Keratinocyte (primary cell): ENCODE results near the gene CTNNA3. TPM values are rescaled to one million over a fixed set of nuclear protein-coding genes. Genes with fewer than 3 reads are reported as not detected.
"Not testable (repeated sequence)": the region's sequence is repeated elsewhere in the genome, so short reads cannot be mapped to it uniquely, and the experiment has no call there.

ENCODE experiments used
- DNase-seq: peaks from one replicate; pipeline ENCODE4 v3.0.0-alpha.2; 2011; ENCODE audit warnings: low read depth, missing footprints, low spot score
- FAIRE-seq: peaks from 2 replicates; lab custom pipeline; 2011; peaks lifted over from hg19 to GRCh38; lab: Jason Lieb, UNC
- H2AFZ ChIP-seq: 2 replicates; pipeline ENCODE4 v1.6.0; 2012; ENCODE audit warnings: low read length, control low read depth, inconsistent platforms; ENCODE audit not compliant: control insufficient read depth
- H3K27ac ChIP-seq: 2 replicates; pipeline ENCODE4 v1.5.1; 2011; ENCODE audit warnings: low read length; ENCODE audit not compliant: control insufficient read depth, insufficient read depth
- H3K27me3 ChIP-seq: 3 replicates; pipeline ENCODE4 v1.6.0; 2011; ENCODE audit warnings: low read length; ENCODE audit not compliant: control insufficient read depth, insufficient read depth; ENCODE audit errors: extremely low read depth
- H3K36me3 ChIP-seq, 2 experiments: 2 replicates in 1 of 2; 3 replicates in 1 of 2; pipeline ENCODE4 v1.5.1; 2011; ENCODE audit warnings: low read length in 2 of 2, mild to moderate bottlenecking in 1 of 2; ENCODE audit not compliant: control insufficient read depth in 2 of 2, insufficient read depth in 2 of 2; ENCODE audit errors: extremely low read depth in 1 of 2
- H3K4me1 ChIP-seq: 3 replicates; pipeline ENCODE4 v1.5.1; 2011; ENCODE audit warnings: low read length; ENCODE audit not compliant: control insufficient read depth, insufficient read depth; ENCODE audit errors: extremely low read depth
- H3K4me2 ChIP-seq: 3 replicates; pipeline ENCODE4 v1.6.0; 2011; ENCODE audit warnings: low read depth, low read length; ENCODE audit not compliant: control insufficient read depth, insufficient read depth; ENCODE audit errors: extremely low read depth
- H3K4me3 ChIP-seq, 3 experiments: fragments of 200-600 bp in 1 of 3; sonication (generic) in 1 of 3; 2 replicates in 2 of 3; 3 replicates in 1 of 3; pipeline ENCODE4 v1.5.1; 2011 to 2016; ENCODE audit warnings: low read length in 3 of 3, mild to moderate bottlenecking in 3 of 3, control low read depth in 2 of 3, inconsistent platforms in 1 of 3, low read depth in 1 of 3, mixed read lengths in 1 of 3, mixed run types in 1 of 3, moderate library complexity in 1 of 3; ENCODE audit not compliant: control insufficient read depth in 2 of 3, insufficient read depth in 2 of 3; ENCODE audit errors: extremely low read depth in 1 of 3
- H3K79me2 ChIP-seq: 2 replicates; pipeline ENCODE4 v1.6.0; 2012; ENCODE audit warnings: low read length; ENCODE audit not compliant: control insufficient read depth, insufficient read depth
- H3K9ac ChIP-seq: 3 replicates; pipeline ENCODE4 v1.6.0; 2011; ENCODE audit warnings: low read length; ENCODE audit not compliant: control insufficient read depth, insufficient read depth; ENCODE audit errors: extremely low read depth
- H3K9me1 ChIP-seq: 3 replicates; pipeline ENCODE4 v1.6.0; 2011; ENCODE audit warnings: low read length; ENCODE audit not compliant: control insufficient read depth, insufficient read depth; ENCODE audit errors: extremely low read depth
- H3K9me3 ChIP-seq: 2 replicates; pipeline ENCODE4 v1.5.1; 2012; ENCODE audit warnings: low read depth, low read length; ENCODE audit not compliant: control insufficient read depth
- H4K20me1 ChIP-seq: 3 replicates; pipeline ENCODE4 v1.6.0; 2011; ENCODE audit warnings: low read length; ENCODE audit not compliant: control insufficient read depth, insufficient read depth; ENCODE audit errors: extremely low read depth
- CTCF ChIP-seq, 3 experiments: IDR thresholded peaks in 1 of 3; conservative IDR thresholded peaks in 1 of 3; optimal IDR thresholded peaks in 1 of 3; 2 replicates in 2 of 3; 3 replicates in 1 of 3; pipeline versions ENCODE3 to v1.5.1; 2011; ENCODE audit warnings: low read length in 3 of 3, mild to moderate bottlenecking in 3 of 3, moderate library complexity in 2 of 3, control low read depth in 1 of 3, inconsistent platforms in 1 of 3; ENCODE audit not compliant: insufficient read depth in 2 of 3; ENCODE audit errors: extremely low read depth in 1 of 3
- EZH2 ChIP-seq: IDR thresholded peaks from one replicate; pipeline ENCODE4 v1.6.1; 2012; ENCODE audit warnings: inconsistent platforms, mild to moderate bottlenecking, low read length, moderate library complexity
- dilution Hi-C: fragments of 300-500 bp; cut with MboI; formaldehyde crosslinking; loops from one replicate; pipeline ENCODE4 v1.7.0; 2020; ENCODE audit warnings: low sequenced_read_pairs; ENCODE audit not compliant: extremely low pct_ligation_motif_present
- polyA plus RNA-seq, 5 experiments: library from polyadenylated mRNA; depleted of rRNA in 3 of 5; stranded (reverse) in 3 of 5; stranded (forward) in 1 of 5; unstranded in 1 of 5; fragments of >200 nt; gene quantifications; 1 replicate in 1 of 5; 2 replicates in 3 of 5; 3 replicates in 1 of 5; pipeline versions ENCODE4 v1.2.1 to v1.2.3, GENCODE V29; 2011 to 2012; ENCODE audit warnings: missing spikeins in 2 of 5, low read depth in 1 of 5, low replicate concordance in 1 of 5

The CTNNA3 gene
- polyA plus RNA-seq, 1 donor (not counting 4 experiments of a cell fraction or from before 2014, with no cell fraction given): 0.01 TPM

- H3K4me3 ChIP-seq: no peak overlapping the region
- H3K4me1 ChIP-seq: no peaks in the 10 kb centered on the region
- no peaks in the 10 kb centered on the region for H3K79me2 ChIP-seq
- no peaks in the 10 kb centered on the region for H3K9me1 ChIP-seq
- dilution Hi-C loops: no loop called here
- TF ChIP-seq CTCF (optimal IDR thresholded peaks at IDR 0.05 in 1 of 3, IDR thresholded peaks at IDR 0.05 in 1 of 3, conservative IDR thresholded peaks at IDR 0.05 in 1 of 3; ENCODE audit: extremely low read depth in 1 of 3, insufficient read depth in 2 of 3, low read length in 3 of 3) (no peak), EZH2 (no peak)
- FAIRE-seq (no peak), DNase-seq (no peak)
- no peak overlapping the region for H3K9ac ChIP-seq
- H3K27ac ChIP-seq: no peak overlapping the region
- no peaks in the 10 kb centered on the region for H3K27me3 ChIP-seq
- H3K4me2 ChIP-seq: no peak overlapping the region
- H4K20me1 ChIP-seq: no peaks in the 10 kb centered on the region
- no peak overlapping the region for H2AFZ ChIP-seq
- H3K9me3 ChIP-seq: no peaks in the 10 kb centered on the region
- no peaks in the 10 kb centered on the region for H3K36me3 ChIP-seq
Measured at GRCh38 chr10:66337211-66337610, 1358.8 kb downstream of the CTNNA3 start.

- Histone ChIP-seq H2AFZ (no peak overlapping the region), H3K4me2 (no peak overlapping the region), H3K9ac (no peak overlapping the region), H4K20me1 (no peaks in the 10 kb centered on the region), H3K4me3 (no peak overlapping the region), H3K27ac (no peak overlapping the region), H3K9me3 (no peaks in the 10 kb centered on the region), H3K79me2 (no peaks in the 10 kb centered on the region), H3K9me1 (no peaks in the 10 kb centered on the region), H3K4me1 (no peaks in the 10 kb centered on the region), H3K27me3 (no peaks in the 10 kb centered on the region), H3K36me3 (no peaks in the 10 kb centered on the region)
- TF ChIP-seq CTCF (optimal IDR thresholded peaks at IDR 0.05 in 1 of 3, IDR thresholded peaks at IDR 0.05 in 1 of 3, conservative IDR thresholded peaks at IDR 0.05 in 1 of 3; ENCODE audit: extremely low read depth in 1 of 3, insufficient read depth in 2 of 3, low read length in 3 of 3) (no peak), EZH2 (no peak)
- dilution Hi-C loops: no loop called here
- FAIRE-seq: no peak
- DNase-seq: no peak
Measured at GRCh38 chr10:66336791-66337190, 1359.2 kb downstream of the CTNNA3 start.

GRCh38 chr10:66335753-66336152 is 1360.2 kb downstream of the CTNNA3 start:
- H3K27ac ChIP-seq, H3K9me3 ChIP-seq, H3K9ac ChIP-seq, H3K36me3 ChIP-seq, H3K9me1 ChIP-seq, H3K4me3 ChIP-seq, dilution Hi-C loops, H3K4me1 ChIP-seq, H3K79me2 ChIP-seq, H3K27me3 ChIP-seq, DNase-seq, FAIRE-seq, H2AFZ ChIP-seq, H4K20me1 ChIP-seq, H3K4me2 ChIP-seq: not testable (repeated sequence)
